NCI-H748 (cell line): ENCODE data around the gene FBXO40.

Source experiments
- DNase-seq: peaks from one replicate; lab custom pipeline; 2025; ENCODE audit not compliant: unreplicated experiment; lab: John Stamatoyannopoulos, UW

FBXO40 gene

GRCh38 chr3:121606106-121606505, 12.9 kb downstream of the FBXO40 start:
- DNase-seq: no peak

- no peak for DNase-seq
Observed at GRCh38 chr3:121619691-121620090, 26.5 kb downstream of the FBXO40 start.

DNA sequence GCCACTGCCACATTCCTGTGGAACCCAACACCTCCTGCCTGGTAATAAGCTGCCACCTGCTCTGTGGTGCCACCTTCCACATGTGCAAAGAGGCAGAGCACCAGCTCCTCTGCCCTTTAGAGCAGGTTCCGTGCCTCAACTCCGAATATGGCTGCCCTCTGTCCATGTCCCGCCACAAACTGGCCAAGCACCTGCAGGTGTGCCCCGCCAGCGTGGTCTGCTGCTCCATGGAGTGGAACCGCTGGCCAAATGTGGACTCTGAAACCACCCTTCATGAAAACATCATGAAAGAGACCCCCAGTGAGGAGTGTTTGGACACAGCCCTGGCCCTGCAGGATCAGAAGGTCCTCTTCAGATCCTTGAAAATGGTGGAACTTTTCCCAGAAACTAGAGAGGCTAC, 28.3 kb downstream of the FBXO40 start:
- no peak for DNase-seq

DNA sequence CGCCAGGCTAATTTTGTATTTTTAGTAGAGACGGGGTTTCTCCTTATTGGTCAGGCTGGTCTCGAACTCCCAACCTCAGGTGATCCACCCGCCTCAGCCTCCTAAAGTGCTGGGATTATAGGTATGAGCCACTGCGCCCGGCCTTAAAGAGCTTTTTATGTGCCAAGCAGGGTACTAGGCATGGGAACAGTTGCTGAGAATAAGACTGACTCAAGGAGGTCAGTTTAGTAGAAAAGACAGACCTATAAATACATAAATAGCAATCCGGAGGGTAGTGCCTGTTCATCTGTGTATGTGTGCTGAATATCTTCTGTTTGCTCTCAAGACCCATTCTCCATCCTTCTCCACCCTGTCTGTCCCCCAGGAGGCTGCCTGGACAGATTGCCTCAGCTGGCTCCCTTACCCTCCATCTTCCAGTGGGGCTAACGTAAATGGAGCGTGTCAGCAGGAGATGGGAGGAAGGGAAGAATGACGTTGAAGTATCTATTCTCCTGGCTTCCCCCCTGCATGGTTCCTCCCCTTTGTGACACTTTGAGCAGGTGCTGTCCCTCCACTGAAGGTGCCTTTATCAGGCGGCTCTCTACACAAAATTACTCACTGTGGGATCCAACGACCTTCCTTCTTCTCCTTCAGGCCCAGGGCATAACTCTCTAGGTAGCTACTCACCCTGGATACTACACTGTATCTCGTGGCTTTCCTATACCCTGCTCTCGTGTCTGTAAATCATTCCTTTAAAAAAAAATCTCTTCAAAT, 31.1 kb downstream of the FBXO40 start:
- no peak for DNase-seq

- no peak for DNase-seq
Observed at GRCh38 chr3:121626495-121626894, 33.3 kb downstream of the FBXO40 start.

GRCh38 chr3:121627211-121627610, 34.0 kb downstream of the FBXO40 start:
- DNase-seq: no peak

DNA sequence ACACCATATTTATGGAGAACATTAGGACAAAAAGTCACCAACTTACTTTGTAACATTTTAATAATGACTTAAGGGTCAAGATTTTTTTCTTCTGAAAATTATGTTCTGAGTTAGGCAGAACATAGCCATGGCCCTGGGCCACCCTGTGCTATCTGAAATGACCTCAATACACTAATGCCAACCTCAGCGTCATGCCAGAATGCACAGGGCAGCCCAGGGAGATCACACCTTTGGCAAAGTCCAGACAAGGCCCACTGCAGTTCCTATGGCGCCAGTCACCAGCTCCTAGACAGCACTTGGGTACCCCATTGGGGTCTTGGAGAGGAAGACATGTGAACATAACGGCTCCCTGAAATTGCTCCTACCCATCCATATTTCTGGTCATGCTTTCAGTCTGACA, 34.4 kb downstream of the FBXO40 start:
- DNase-seq: no peak

DNA sequence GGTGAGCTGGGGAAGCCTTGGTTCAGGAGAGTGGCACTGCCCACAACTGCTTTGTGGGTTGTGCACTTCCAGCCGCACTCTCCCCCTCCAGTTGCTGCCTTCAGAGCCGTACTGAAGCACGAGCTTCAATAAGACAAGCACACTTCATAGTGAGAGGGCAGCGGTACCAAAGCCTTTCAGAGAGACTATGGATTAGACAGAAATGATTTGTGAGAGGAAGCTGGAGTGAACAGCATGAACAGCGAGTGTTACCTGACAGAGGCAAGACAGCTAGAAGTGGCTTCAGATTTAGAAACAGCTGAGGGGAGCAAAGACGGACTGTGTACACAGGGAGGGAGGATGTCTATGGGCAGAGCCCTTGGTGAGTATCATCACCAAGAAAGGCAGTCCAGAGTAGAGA, 36.4 kb downstream of the FBXO40 start:
- no peak for DNase-seq

DNA sequence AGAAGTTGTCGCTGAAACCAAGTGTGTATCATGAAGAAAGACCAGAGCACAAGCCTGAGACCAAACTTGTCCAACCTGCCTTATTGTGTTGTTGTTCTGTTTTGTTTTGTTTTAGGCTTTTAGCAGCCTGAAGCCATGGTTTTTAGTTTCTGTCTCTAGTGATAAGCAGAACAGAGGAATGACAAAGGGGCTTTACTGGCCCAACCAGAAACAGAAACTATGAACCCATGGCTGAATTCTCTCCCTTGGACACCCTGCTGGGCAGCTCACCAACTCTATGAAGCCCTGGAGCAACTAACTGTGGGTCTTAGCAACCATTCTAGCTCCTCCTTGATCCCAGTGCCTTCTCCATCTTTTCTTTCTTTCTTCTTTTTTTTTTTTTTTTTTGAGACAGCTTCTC, 37.2 kb downstream of the FBXO40 start:
- DNase-seq: no peak

GRCh38 chr3:121637922-121638321, 44.7 kb downstream of the FBXO40 start:
- no peak for DNase-seq

GRCh38 chr3:121641127-121641526, 47.9 kb downstream of the FBXO40 start:
- no peak for DNase-seq

DNA sequence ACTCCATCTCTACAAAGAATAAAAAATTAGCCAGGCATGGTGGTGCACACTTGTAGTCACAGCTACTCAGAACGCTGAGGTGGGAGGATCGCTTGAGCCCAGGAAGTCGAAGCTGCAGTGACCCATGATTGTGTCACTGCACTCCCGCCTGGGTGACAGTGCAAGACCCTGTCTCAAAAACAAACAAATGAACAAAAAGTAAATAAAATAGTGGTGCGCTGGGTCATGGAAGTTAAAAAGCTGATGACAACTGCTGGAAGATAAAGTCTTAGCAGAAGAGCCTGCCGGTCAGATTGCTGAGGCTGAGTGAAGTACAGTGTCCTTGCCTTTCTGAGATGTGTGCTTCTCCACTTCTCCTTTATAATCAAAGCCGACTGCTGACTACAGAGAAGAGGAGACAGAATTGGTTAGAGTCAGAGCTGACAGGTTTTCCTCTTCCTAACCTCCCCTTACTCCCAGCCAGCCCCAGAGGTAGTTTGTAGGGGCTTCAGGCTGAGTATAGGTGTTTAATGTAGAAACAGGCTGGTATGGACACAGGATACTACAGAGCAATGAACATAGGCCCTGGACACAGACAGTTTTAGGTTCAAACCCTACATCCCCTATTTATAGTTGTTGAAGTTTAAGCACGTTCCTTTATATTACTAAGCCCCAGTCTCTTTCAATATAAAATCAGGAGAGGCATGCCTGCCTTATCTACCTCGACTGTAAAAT, 49.6 kb downstream of the FBXO40 start:
- no peak for DNase-seq

GRCh38 chr3:121645054-121645453, 51.9 kb downstream of the FBXO40 start:
- no peak for DNase-seq

DNA sequence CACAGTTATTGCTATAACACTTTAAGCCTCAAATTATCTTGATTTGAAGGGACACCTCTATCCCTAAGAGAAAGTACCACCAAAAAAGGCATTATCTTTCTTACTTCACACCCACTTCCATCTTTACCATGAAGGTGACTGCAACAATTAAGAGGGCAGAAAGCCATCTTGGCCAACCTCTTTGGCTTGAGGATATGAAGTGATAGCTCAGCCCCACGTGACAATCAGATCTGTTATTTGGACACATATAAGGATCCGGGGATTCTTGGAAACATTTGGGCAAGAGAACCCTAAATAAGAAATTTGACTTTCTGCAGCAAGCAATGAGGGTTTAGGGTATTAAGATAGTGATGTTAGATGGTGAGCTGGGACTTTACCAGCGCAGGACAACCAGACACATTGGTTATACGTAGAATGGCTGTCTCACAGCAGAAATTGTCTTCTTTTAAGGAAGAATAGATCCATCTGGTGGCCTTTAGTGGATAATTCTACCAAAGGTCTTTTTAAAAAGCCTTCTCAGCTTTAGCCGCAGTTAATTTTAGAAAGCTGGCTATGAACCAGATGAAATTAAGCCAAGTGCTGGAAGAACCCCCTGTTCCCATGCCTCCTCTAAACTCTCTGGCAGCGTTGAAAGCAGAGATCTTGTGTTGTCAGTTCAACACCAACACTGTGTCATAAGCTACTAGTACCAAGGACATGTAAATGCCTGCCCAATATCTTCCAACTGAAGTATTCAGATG, 55.2 kb downstream of the FBXO40 start:
- no peak for DNase-seq

DNA sequence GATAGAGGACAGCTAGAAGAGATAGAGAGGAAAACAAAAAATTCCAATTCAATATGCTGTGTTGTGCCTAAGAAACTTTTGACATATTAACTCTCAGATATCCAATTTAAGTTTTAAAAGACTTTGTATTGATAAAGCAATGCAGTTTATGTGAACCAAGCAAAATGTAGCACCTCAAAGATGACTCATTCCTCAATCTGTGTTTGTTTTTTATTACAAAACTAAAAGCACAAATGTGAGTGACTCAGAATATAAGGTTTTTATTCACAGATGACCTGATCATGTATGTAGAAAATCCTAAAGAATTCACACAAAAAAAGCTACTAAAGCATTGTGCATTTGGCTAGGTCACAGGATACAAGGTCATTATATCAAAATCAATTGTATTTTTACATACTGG, 56.5 kb downstream of the FBXO40 start:
- no peak for DNase-seq

DNA sequence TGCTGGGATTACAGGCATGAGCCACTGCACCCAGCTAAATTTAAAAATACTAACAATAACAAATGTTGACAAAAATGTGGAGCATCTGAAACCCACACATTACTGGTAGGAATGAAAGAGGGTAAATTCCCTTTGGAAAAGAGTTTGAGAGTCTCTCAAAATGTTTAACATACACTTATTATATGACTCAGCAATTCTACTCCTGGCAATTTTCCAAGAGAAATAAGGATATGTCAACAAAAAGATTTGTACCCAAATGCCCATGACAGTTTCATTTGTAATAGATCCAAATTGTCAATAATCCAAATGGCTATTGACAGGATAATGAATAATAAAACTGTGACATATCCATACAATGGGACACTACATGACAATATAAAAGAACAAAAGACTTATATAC, 58.5 kb downstream of the FBXO40 start:
- DNase-seq: peak; percentile 74

GRCh38 chr3:121654493-121655385, 61.6 kb downstream of the FBXO40 start:
- DNase-seq: no peak

- DNase-seq: no peak
Observed at GRCh38 chr3:121658716-121659435, 65.7 kb downstream of the FBXO40 start.

- no peak for DNase-seq
Observed at GRCh38 chr3:121659586-121659985, 66.4 kb downstream of the FBXO40 start.
